AG20443 (cell line): Measurements from ENCODE around the gene TPCN1.

Experiments
- DNase-seq: peaks from one replicate; pipeline ENCODE4 v3.0.0; 2012; ENCODE audit warnings: low spot score, mixed read lengths

The TPCN1 gene

DNA sequence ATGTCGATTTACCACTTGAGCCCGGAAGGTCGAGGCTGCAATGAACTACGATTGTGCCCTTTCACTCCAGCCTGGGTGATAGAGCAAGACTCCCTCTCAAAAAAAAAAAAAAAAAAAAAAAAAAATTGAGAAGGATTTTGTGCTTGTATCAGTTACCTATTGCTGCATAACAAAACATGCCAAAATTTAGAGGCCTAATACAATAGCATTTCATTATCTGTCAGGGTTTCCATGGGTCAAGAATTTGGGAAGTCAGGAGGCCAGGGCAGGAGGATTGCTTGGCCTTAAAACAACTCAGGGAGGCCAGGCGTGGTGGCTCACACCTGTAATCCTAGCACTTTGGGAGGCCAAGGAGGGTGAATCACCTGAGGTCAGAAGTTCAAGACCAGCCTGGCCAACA, 118.3 kb downstream of the TPCN1 start:
- DNase-seq, result no peak

GRCh38 chr12:113340061-113340460, 118.8 kb downstream of the TPCN1 start:
- DNase-seq, result no peak

DNA sequence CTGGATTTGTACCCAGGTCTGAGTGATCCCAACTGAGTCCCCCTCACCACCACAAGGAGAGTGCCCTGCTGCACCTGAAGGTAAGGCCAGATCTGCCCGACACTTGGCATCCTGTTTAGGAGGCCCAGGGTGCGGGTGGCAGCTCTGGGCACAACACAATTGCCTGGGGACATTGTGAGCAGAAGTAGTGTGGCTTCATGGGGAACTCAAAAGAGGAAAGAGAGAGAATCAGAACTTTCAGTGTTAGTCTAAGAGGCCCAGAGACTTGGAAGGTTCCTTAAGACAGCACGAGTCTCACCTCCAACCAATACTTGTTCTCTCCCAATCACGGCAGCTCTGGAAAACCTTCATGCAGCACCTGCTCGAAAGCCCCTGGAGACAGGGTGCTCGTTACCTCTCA, 120.3 kb downstream of the TPCN1 start:
- no peak for DNase-seq

DNA sequence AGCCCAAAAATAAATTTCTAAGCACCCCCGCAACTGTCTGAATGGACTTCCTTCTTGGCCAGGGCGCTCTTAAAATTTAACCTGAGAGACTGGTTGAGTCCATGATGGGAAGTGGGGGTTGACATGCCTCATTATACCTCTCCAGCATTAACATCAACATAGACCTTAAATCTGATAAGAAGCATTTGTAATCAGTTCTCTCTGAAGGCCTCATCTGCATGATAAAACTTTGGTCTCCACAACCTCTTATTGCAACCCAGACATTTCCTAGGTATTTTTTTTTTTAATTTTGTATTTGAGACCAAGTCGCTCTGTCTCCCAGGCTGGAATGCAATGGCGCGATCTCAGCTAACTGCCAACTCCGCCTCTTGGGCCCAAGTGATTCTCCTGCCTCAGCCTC, 124.1 kb downstream of the TPCN1 start:
- DNase-seq, result no peak

- no peak for DNase-seq
Measured at GRCh38 chr12:113346353-113346752, 125.1 kb downstream of the TPCN1 start.

DNA sequence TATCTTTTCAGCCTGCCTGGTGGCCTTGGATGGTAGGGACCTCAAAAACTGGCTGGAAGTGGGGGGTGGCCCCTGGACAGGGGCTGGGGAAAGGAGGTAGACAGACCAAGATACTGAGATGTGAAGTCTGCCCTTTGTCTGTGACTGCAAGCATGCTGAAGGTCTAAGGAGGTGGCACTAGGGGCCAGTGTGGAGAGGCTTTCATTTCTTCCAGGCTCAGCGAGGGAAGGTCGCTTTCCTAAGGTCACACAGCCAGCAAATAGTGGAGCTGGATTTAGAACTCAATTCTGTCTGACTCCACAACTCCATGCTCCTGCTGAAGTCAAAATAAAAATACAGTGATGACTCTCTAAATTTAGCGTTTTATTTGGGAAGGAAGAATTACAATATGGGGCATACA, 125.8 kb downstream of the TPCN1 start:
- DNase-seq, result peak; percentile 2

GRCh38 chr12:113347892-113348291, 126.6 kb downstream of the TPCN1 start:
- DNase-seq, result peak; percentile 6
